Glutamatergic neuron (in vitro differentiated cells): ENCODE results near the gene GSTM1. TPM values are rescaled to one million over a fixed set of nuclear protein-coding genes. Genes with fewer than 3 reads are reported as not detected.
"Not testable (repeated sequence)": the region's sequence is repeated elsewhere in the genome, so short reads cannot be mapped to it uniquely, and the experiment has no call there.

Source experiments
- DNase-seq: peaks from one replicate; pipeline ENCODE4 v3.0.0; 2022
- H3K27ac Mint-ChIP-seq: one replicate; pipeline ENCODE4 v1.8.0; 2020; ENCODE audit warnings: mild to moderate bottlenecking, mixed read lengths, inconsistent platforms; ENCODE audit not compliant: unreplicated experiment
- H3K27me3 Mint-ChIP-seq: one replicate; pipeline ENCODE4 v1.8.0; 2020; ENCODE audit warnings: mild to moderate bottlenecking, moderate library complexity, mixed read lengths, inconsistent platforms; ENCODE audit not compliant: unreplicated experiment
- H3K36me3 Mint-ChIP-seq: one replicate; pipeline ENCODE4 v1.8.0; 2020; ENCODE audit warnings: mild to moderate bottlenecking, mixed read lengths, inconsistent platforms; ENCODE audit not compliant: unreplicated experiment
- H3K4me1 Mint-ChIP-seq: one replicate; pipeline ENCODE4 v1.8.0; 2020; ENCODE audit warnings: mild to moderate bottlenecking, low read depth, mixed read lengths, inconsistent platforms; ENCODE audit not compliant: unreplicated experiment
- H3K4me3 Mint-ChIP-seq: one replicate; pipeline ENCODE4 v1.8.0; 2020; ENCODE audit warnings: mild to moderate bottlenecking, mixed read lengths, inconsistent platforms; ENCODE audit not compliant: unreplicated experiment
- H3K9me3 Mint-ChIP-seq: one replicate; pipeline ENCODE4 v1.8.0; 2020; ENCODE audit warnings: mild to moderate bottlenecking, moderate library complexity, mixed read lengths, inconsistent platforms; ENCODE audit not compliant: unreplicated experiment
- total RNA-seq: library from RNA; stranded (reverse); fragmentation: NEBNext Ultra II Directional; extraction: Animal tissue kit (Norgen Biotek cat#: 25700); gene quantifications from one replicate; pipeline ENCODE4 v1.2.1, GENCODE V29; 2021; ENCODE audit not compliant: unreplicated experiment
- TF ChIP-seq, protein P1 (sequence below): fragments of 200-600 bp; sonication (generic); IDR thresholded peaks from one replicate; pipeline ENCODE4 v1.5.0; 2021; ENCODE audit not compliant: partially characterized antibody, unreplicated experiment

Gene GSTM1
- total RNA-seq, 1 donor from 2014 or later, result not detected

DNA sequence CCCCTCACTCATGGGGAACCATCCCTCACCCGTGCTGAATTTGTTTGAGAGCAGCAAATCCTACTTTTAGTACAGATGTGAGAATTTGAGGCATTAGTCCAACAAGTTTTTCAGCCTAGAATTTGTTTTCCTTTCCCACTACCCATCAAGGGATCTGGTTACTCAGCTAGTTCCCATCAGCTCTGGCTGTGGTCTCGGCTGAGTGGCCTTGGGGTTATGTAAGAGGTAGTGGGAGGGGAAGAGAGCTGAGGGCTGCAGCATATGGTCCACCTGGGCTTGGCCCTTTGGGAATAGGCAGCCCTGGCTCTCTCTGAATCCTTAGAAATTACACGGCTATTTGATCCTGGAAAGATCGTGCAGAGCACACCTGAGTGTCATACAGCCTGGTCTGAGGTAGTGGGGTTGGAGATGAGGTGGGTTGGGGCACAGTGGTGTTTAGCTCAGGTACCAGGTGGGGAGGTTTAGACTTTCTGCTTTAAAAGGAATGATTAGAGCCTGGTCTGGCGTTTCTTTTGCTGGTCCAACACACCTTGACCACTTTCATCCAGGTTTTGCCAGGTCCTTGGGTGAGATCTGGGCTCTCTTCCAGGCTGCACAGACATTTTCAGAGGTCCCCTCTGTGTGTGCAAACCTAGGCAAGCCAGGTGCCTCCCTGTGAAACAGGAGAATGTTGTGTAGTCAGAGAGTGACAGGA is 27.5 kb upstream of the GSTM1 start:
- Mint-ChIP-seq H3K4me1 (peaks cover 30% of the 10 kb centered on the region), H3K9me3 (peaks cover 5% of the 10 kb centered on the region), H3K27me3 (peaks cover 2% of the 10 kb centered on the region), H3K4me3 (peak overlapping the region; percentile 57), H3K36me3 (peaks cover 3% of the 10 kb centered on the region), H3K27ac (peak overlapping the region; percentile 31)
- DNase-seq, result no peak
- TF ChIP-seq, protein P1, sequence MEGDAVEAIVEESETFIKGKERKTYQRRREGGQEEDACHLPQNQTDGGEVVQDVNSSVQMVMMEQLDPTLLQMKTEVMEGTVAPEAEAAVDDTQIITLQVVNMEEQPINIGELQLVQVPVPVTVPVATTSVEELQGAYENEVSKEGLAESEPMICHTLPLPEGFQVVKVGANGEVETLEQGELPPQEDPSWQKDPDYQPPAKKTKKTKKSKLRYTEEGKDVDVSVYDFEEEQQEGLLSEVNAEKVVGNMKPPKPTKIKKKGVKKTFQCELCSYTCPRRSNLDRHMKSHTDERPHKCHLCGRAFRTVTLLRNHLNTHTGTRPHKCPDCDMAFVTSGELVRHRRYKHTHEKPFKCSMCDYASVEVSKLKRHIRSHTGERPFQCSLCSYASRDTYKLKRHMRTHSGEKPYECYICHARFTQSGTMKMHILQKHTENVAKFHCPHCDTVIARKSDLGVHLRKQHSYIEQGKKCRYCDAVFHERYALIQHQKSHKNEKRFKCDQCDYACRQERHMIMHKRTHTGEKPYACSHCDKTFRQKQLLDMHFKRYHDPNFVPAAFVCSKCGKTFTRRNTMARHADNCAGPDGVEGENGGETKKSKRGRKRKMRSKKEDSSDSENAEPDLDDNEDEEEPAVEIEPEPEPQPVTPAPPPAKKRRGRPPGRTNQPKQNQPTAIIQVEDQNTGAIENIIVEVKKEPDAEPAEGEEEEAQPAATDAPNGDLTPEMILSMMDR, result no peak

DNA sequence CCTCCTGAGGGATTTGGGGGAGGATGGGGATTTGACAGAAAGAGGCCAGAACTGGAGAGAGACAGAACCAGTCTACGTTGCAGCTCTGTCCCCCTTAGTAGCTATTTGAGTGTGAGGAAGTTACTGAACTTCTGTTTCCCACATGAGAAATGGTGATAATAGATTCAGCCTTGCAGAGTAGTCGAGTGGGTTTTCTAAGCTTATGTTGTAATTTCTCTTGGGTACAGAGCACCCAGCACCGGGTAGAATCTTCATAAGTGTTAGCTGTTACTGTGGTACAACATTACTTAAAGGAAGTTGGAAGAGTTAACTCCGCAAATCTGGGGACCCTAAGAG is 27.0 kb upstream of the GSTM1 start:
- not testable (repeated sequence) for H3K4me3 Mint-ChIP-seq

DNA sequence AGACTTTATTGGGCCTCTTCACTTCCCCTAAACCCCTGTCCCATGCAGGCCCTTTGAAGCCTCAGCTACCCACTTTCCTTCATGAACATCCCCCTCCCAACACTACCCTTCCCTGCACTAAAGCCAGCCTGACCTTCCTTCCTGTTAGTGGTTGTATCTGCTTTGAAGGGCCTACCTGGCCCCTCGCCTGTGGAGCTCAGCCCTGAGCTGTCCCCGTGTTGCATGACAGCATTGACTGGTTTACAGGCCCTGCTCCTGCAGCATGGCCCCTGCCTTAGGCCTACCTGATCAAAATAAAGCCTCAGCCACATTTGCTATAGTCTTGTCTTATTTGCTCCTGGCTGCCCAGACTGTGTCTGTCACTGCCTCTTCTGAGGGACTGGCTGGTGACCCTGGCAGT is 26.2 kb upstream of the GSTM1 start:
- no peak overlapping the region for H3K4me3 Mint-ChIP-seq
- H3K27ac Mint-ChIP-seq, result no peak overlapping the region
- peaks cover 3% of the 10 kb centered on the region for H3K36me3 Mint-ChIP-seq
- H3K9me3 Mint-ChIP-seq, result peaks cover 5% of the 10 kb centered on the region
- H3K27me3 Mint-ChIP-seq, result peaks cover 2% of the 10 kb centered on the region
- DNase-seq, result no peak
- TF ChIP-seq, protein P1, result no peak
- H3K4me1 Mint-ChIP-seq, result peaks cover 30% of the 10 kb centered on the region

More for the DNA sequence above, 27.0 kb upstream of the GSTM1 start:
- H3K27ac Mint-ChIP-seq, H3K36me3 Mint-ChIP-seq, H3K27me3 Mint-ChIP-seq, H3K9me3 Mint-ChIP-seq, DNase-seq: not testable (repeated sequence)
- peaks cover 30% of the 10 kb centered on the region for H3K4me1 Mint-ChIP-seq

DNA sequence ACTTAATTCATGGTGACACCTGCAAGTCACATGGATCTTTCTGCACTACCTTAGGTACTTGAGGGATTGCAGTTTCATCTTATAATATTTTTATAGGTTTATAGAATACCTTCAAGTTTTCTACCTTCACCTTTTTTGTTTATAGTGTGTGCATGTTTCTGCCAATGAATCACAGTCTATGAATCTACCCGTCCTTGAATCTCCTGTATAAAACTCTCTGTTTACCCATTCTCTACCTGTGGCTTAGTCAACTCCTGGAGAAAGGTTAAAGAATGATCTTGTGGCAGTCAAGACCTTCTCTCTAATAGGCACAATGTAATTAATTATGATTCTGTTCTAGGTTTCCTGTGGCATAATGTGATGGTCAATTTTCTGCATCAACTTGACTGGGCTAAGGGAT is 22.9 kb upstream of the GSTM1 start:
- Mint-ChIP-seq H3K36me3 (no peaks in the 10 kb centered on the region), H3K4me3 (no peak overlapping the region), H3K27ac (no peak overlapping the region), H3K27me3 (peaks cover 7% of the 10 kb centered on the region), H3K4me1 (peaks cover 15% of the 10 kb centered on the region), H3K9me3 (peaks cover under 1% of the 10 kb centered on the region)
- TF ChIP-seq, protein P1, result no peak
- DNase-seq, result no peak

DNA sequence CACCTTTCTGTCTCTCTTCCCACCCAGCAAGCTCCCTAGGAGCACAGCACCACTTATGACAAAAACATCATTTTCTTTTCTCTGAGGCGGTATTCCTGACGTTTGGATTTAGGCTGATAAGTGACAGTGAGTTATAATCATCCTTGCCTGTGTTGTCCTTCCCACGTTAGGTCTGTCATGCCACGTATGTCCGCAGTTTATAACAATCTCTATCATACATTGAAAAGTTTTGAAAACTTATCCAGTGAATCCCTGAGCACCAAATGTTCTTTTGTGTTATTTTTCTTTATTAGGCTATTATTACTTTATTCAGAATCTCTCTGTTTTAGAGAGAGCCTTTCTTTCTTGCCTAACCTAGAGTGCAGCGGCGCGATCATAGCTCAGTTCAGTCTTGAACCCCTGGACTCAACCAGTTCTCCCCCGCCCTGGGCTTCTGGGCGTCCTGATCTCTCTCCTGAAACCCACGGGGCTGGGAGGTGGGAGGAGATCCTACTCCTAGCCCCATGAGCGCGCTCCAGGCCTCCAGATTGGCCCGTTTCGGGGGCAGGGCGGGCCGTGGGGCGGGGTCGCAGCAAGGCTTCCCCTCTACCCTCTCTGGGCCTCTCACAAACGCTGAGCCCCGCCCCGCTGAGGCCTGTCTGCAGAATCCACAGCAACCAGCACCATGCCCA is 20.0 kb upstream of the GSTM1 start, which contains the start of gene GSTM2:
GSTM2 (plus strand) TSS at position 606 of the 671 bp plus-strand sequence; CDS start at position 665, 59 bp downstream.
- TF ChIP-seq, protein P1, result no peak
- Mint-ChIP-seq H3K4me3 (peak within 1 kb of the TSS; percentile 82), H3K27ac (no peak within 1 kb of the TSS)

More for the DNA sequence above, 20.0 kb upstream of the GSTM1 start, which contains the start of gene GSTM2:
- Mint-ChIP-seq H3K36me3 (no peaks in the 10 kb centered on the region), H3K9me3 (peaks cover 5% of the 10 kb centered on the region), H3K27me3 (peaks cover 7% of the 10 kb centered on the region), H3K4me1 (peaks cover 6% of the 10 kb centered on the region)
- DNase-seq, result peak; percentile 93
